ENCODE data around the gene BAD. TPM values are rescaled to one million over a fixed set of nuclear protein-coding genes. Genes with fewer than 3 reads are reported as not detected.

The BAD gene
- total RNA-seq, 1 experiment from 2014 or later = 368 TPM

DNA sequence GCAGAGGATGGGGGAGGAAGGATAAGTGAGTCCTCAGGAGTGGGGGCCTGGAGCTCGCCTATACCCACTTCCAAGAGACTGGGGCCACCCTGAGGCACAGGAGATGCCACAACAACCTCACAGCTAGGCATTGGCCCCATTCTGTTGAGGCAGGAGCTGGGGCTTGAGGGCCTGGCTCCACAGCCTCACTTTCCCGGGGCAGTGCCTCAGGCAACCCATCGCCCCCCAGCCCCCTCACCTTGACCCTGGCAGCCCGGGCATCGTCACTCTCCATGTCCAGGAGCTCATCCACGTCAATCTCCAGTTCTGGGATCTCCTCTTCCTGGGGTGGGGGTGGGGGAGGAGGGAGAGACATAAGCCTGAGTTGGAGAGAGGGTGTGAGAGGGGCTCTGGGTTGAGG is 39.5 kb downstream of the BAD start:
- TSS peak; percentile 31 for BruUV-seq (replicated peaks)
- DNase-seq (no peak), ATAC-seq (no peak)
- Histone ChIP-seq H3K4me2 (ENCODE audit: low read length) (peak overlapping the region; percentile 94), H3K36me3 (ENCODE audit: low read depth, low read length) (peaks cover 14% of the 10 kb centered on the region; the same call in 1 of the 2 replicates), H3K79me2 (ENCODE audit: low read length) (peaks cover 48% of the 10 kb centered on the region), H2AFZ (ENCODE audit: low read length) (no peak overlapping the region), H3K4me3 (ENCODE audit: low read length) (peak overlapping the region; percentile 80), H3K4me1 (ENCODE audit: insufficient read depth, low read length) (peaks cover 52% of the 10 kb centered on the region), H3K27ac (ENCODE audit: low read length) (peak overlapping the region; percentile 94), H3F3A (ENCODE audit: low read length, unreplicated experiment) (peaks cover 8% of the 10 kb centered on the region), H4K20me1 (ENCODE audit: low read length) (peaks cover 8% of the 10 kb centered on the region; the same call in 1 of the 2 replicates), H3K9ac (ENCODE audit: low read length) (peak overlapping the region; percentile 93), H3K27me3 (ENCODE audit: low read length) (no peaks in the 10 kb centered on the region), H3K9me3 (ENCODE audit: low read length) (no peaks in the 10 kb centered on the region), H3K9me2 (replicated peaks; ENCODE audit: low read length) (no peaks in the 10 kb centered on the region)
- TF ChIP-seq EZH2phosphoT487 (IDR thresholded peaks at IDR 0.05; ENCODE audit: borderline replicate concordance, low read length) = no peak
- no peak for TF ChIP-seq EZH2 (IDR thresholded peaks at IDR 0.05; ENCODE audit: low read length, unreplicated experiment)
- TF ChIP-seq, protein P1, sequence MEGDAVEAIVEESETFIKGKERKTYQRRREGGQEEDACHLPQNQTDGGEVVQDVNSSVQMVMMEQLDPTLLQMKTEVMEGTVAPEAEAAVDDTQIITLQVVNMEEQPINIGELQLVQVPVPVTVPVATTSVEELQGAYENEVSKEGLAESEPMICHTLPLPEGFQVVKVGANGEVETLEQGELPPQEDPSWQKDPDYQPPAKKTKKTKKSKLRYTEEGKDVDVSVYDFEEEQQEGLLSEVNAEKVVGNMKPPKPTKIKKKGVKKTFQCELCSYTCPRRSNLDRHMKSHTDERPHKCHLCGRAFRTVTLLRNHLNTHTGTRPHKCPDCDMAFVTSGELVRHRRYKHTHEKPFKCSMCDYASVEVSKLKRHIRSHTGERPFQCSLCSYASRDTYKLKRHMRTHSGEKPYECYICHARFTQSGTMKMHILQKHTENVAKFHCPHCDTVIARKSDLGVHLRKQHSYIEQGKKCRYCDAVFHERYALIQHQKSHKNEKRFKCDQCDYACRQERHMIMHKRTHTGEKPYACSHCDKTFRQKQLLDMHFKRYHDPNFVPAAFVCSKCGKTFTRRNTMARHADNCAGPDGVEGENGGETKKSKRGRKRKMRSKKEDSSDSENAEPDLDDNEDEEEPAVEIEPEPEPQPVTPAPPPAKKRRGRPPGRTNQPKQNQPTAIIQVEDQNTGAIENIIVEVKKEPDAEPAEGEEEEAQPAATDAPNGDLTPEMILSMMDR (conservative IDR thresholded peaks at IDR 0.05; ENCODE audit: low read depth, low read length) = no peak
- intact Hi-C loops (cut with micrococcal nuclease) = no loop called here
- ChIA-PET CTCF (interaction anchor here (1.3 kb wide), 1 partner anchor 41 kb away, joined by 3 read pairs; no protein-coding TSS in a partner anchor), POLR2A (ENCODE audit: unreplicated experiment) (interaction anchor here (0.7 to 2.6 kb wide), 4 partner anchors 7 to 1671 kb away, joined by 5 to 17 read pairs (median 11); partner anchors contain the start of genes NUDT22 and STIP1)

DNA sequence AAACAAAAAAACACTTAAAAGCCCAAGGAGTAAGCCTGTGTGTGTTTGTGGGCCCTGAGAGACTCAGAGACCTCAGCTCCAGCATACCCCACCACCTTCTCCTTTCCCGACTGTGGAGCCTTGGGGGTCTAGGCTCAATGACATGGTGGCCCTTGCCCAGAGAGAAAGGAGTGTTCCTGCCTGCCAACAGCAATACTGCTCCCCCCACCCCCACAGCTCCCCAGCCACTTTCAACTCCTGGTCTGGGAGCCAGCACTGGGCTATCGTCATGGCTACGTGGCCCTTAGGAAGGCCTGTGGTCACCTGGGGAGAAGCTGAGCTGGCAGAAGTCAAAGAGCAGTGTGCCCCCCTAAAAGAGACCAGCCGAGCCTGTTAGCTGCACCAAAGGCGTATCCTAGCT is 40.4 kb downstream of the BAD start:
- peak overlapping the region; percentile 94 for H3K4me2 ChIP-seq (ENCODE audit: low read length)
- peaks cover 11% of the 10 kb centered on the region for H3F3A ChIP-seq (ENCODE audit: low read length, unreplicated experiment)
- ChIA-PET POLR2A (ENCODE audit: unreplicated experiment) (interaction anchor here (1.0 kb wide), 1 partner anchor 17 kb away, joined by 3 read pairs; no protein-coding TSS in a partner anchor), CTCF (no interaction called here)
- no peaks in the 10 kb centered on the region for H3K9me2 ChIP-seq (replicated peaks; ENCODE audit: low read length)
- H3K9ac ChIP-seq (ENCODE audit: low read length) = no peak overlapping the region
- DNase-seq (no peak), ATAC-seq (no peak)
- peaks cover 56% of the 10 kb centered on the region for H3K4me1 ChIP-seq (ENCODE audit: insufficient read depth, low read length)
- no peak overlapping the region for H3K27ac ChIP-seq (ENCODE audit: low read length)
- TF ChIP-seq, protein P1 (conservative IDR thresholded peaks at IDR 0.05; ENCODE audit: low read depth, low read length) = no peak
- no peak for TF ChIP-seq EZH2phosphoT487 (IDR thresholded peaks at IDR 0.05; ENCODE audit: borderline replicate concordance, low read length)
- no peak for TF ChIP-seq EZH2 (IDR thresholded peaks at IDR 0.05; ENCODE audit: low read length, unreplicated experiment)
- peaks cover 14% of the 10 kb centered on the region; the same call in 1 of the 2 replicates for H3K36me3 ChIP-seq (ENCODE audit: low read depth, low read length)
- H3K79me2 ChIP-seq (ENCODE audit: low read length) = peaks cover 48% of the 10 kb centered on the region
- no peaks in the 10 kb centered on the region for H3K27me3 ChIP-seq (ENCODE audit: low read length)
- no peaks in the 10 kb centered on the region for H3K9me3 ChIP-seq (ENCODE audit: low read length)
- H2AFZ ChIP-seq (ENCODE audit: low read length) = no peak overlapping the region
- peaks cover 8% of the 10 kb centered on the region; the same call in 1 of the 2 replicates for H4K20me1 ChIP-seq (ENCODE audit: low read length)
- H3K4me3 ChIP-seq (ENCODE audit: low read length) = peak overlapping the region; percentile 80; the same call in 1 of the 2 replicates
- no TSS peak for BruUV-seq (replicated peaks)
- intact Hi-C loops (cut with micrococcal nuclease) = no loop called here

DNA sequence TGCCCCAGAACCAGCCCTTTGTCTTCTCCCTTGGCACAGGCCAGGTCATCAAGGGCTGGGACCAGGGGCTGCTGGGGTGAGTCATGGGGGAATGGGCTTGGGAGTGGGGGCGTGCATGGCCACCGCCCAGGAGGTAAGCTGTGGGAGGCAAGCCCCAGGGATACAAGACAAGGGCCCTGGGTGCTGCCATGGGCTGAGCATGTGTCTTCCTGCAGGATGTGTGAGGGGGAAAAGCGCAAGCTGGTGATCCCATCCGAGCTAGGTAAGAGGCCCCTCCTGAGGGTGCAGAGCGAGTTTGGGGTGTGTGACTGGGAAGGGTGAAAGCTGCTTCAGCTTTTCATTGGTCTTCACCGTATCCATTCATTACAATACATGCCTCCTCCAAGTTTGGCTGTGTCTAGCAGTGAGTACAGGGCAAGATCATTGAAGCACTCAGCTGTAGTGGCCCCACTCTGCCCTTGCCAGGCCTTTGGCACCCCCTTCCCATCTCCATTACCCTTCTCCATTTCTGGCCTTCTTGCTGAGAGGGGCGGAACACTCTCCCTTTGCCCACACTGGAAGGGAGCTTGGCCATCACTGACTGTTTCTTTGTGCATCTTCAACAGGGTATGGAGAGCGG is 41.1 kb downstream of the BAD start:
- no TSS peak for BruUV-seq (replicated peaks)
- Histone ChIP-seq H3K79me2 (ENCODE audit: low read length) (peaks cover 48% of the 10 kb centered on the region), H3K27ac (ENCODE audit: low read length) (no peak overlapping the region), H3K4me1 (ENCODE audit: insufficient read depth, low read length) (peaks cover 60% of the 10 kb centered on the region), H3K9ac (ENCODE audit: low read length) (no peak overlapping the region), H2AFZ (ENCODE audit: low read length) (no peak overlapping the region), H3K27me3 (ENCODE audit: low read length) (no peaks in the 10 kb centered on the region), H3K4me3 (ENCODE audit: low read length) (peak overlapping the region; percentile 87; the same call in 1 of the 2 replicates), H4K20me1 (ENCODE audit: low read length) (peaks cover 8% of the 10 kb centered on the region; the same call in 1 of the 2 replicates), H3F3A (ENCODE audit: low read length, unreplicated experiment) (peaks cover 14% of the 10 kb centered on the region), H3K9me3 (ENCODE audit: low read length) (no peaks in the 10 kb centered on the region), H3K9me2 (replicated peaks; ENCODE audit: low read length) (no peaks in the 10 kb centered on the region), H3K36me3 (ENCODE audit: low read depth, low read length) (peaks cover 14% of the 10 kb centered on the region; the same call in 1 of the 2 replicates), H3K4me2 (ENCODE audit: low read length) (peak overlapping the region; percentile 94)
- ATAC-seq (no peak), DNase-seq (no peak)
- ChIA-PET CTCF (interaction anchor here (0.7 kb wide), 1 partner anchor 535 kb away, joined by 5 read pairs; the partner anchor contains the start of gene SF1), POLR2A (ENCODE audit: unreplicated experiment) (interaction anchor here (1.0 kb wide), 1 partner anchor 17 kb away, joined by 3 read pairs; no protein-coding TSS in a partner anchor)
- intact Hi-C loops (cut with micrococcal nuclease) = no loop called here
- no peak for TF ChIP-seq EZH2 (IDR thresholded peaks at IDR 0.05; ENCODE audit: low read length, unreplicated experiment)
- TF ChIP-seq, protein P1 (conservative IDR thresholded peaks at IDR 0.05; ENCODE audit: low read depth, low read length) = no peak
- no peak for TF ChIP-seq EZH2phosphoT487 (IDR thresholded peaks at IDR 0.05; ENCODE audit: borderline replicate concordance, low read length)

Measured in PC-3 (cell line).